ENCODE data around the gene CLASRP. TPM values are rescaled to one million over a fixed set of nuclear protein-coding genes. Genes with fewer than 3 reads are reported as not detected.
"Not testable (repeated sequence)": the region's sequence is repeated elsewhere in the genome, so short reads cannot be mapped to it uniquely, and the experiment has no call there.

The CLASRP gene
- total and polyA plus RNA-seq, 9 of the 15 experiments (the other 6 are each of a cell fraction or from before 2014, with no cell fraction given): 0.94 to 86.3 (median 44.0) TPM

GRCh38 chr19:45106363-45106762 lies 67.5 kb downstream of the CLASRP start:
- not testable (repeated sequence) for FAIRE-seq; BruUV-seq (replicated peaks)
- POLR2A ChIA-PET: interaction anchor here (0.6 to 1.4 kb wide), 2 partner anchors 12 to 124 kb away, joined by 3 read pairs; no protein-coding TSS in a partner anchor

More at GRCh38 chr19:45106363-45106762, 67.5 kb downstream of the CLASRP start:
- H3K79me2 ChIP-seq (ENCODE audit: control insufficient read depth, insufficient read depth, low read length): peaks cover 77% of the 10 kb centered on the region
- H3K9ac ChIP-seq (ENCODE audit: insufficient read depth in 1 of 2, low read depth in 2 of 2, low read length in 2 of 2); in situ Hi-C loops (cut with MboI); H2AFZ ChIP-seq (ENCODE audit: low read depth, low read length); ATAC-seq; CTCF ChIA-PET (ENCODE audit: low intra/inter-chr PET ratio); H3K9me1 ChIP-seq (ENCODE audit: control insufficient read depth, insufficient read depth, low read length); intact Hi-C loops (cut with micrococcal nuclease); H3K36me3 ChIP-seq (ENCODE audit: control insufficient read depth, insufficient read depth, low read length); H3K9me3 ChIP-seq (replicated peaks; ENCODE audit: control insufficient read depth, insufficient read depth, low read depth, low read length); DNase-seq (ENCODE audit: extremely low read depth in 1 of 4, low spot score in 3 of 4); H3K27me3 ChIP-seq (ENCODE audit: control insufficient read depth in 2 of 2, insufficient read depth in 2 of 2, low read length in 2 of 2); H3K4me2 ChIP-seq (ENCODE audit: insufficient read depth, low read length); H3K27ac ChIP-seq (ENCODE audit: extremely low read depth, low read depth, low read length); H3K4me3 ChIP-seq: not testable (repeated sequence)
- H3K4me1 ChIP-seq (replicated peaks in 1 of 2; ENCODE audit: control insufficient read depth in 2 of 2, insufficient read depth in 2 of 2, low read length in 2 of 2): peaks cover 3 to 18% of the 10 kb centered on the region in 2 experiments; a peak in 4 of 5 replicates
- TF ChIP-seq, protein P1, sequence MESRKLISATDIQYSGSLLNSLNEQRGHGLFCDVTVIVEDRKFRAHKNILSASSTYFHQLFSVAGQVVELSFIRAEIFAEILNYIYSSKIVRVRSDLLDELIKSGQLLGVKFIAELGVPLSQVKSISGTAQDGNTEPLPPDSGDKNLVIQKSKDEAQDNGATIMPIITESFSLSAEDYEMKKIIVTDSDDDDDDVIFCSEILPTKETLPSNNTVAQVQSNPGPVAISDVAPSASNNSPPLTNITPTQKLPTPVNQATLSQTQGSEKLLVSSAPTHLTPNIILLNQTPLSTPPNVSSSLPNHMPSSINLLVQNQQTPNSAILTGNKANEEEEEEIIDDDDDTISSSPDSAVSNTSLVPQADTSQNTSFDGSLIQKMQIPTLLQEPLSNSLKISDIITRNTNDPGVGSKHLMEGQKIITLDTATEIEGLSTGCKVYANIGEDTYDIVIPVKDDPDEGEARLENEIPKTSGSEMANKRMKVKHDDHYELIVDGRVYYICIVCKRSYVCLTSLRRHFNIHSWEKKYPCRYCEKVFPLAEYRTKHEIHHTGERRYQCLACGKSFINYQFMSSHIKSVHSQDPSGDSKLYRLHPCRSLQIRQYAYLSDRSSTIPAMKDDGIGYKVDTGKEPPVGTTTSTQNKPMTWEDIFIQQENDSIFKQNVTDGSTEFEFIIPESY (CRISPR knock-in tag; IDR thresholded peaks at IDR 0.05): peak; percentile 53; the same call in 1 of the 2 replicates
- TF ChIP-seq BCOR (IDR thresholded peaks at IDR 0.05): 0 out of 2 replicates have a peak, but pooled peaks have one; percentile 10
- peaks cover 46% of the 10 kb centered on the region for H4K20me1 ChIP-seq (replicated peaks; ENCODE audit: control insufficient read depth, insufficient read depth, low read length)
- WGBS (ENCODE audit: insufficient coverage, low coverage, missing lambda C conversion rate): 70% methylated on average over 11 of the region's 11 CpGs
